ENCODE results near the gene CD180. TPM values are rescaled to one million over a fixed set of nuclear protein-coding genes. Genes with fewer than 3 reads are reported as not detected.

Gene CD180
- 1.1 TPM for polyA plus RNA-seq
- long read RNA-seq, donor 1, full-length matches to known transcripts, result 2 of 2 reads
- long read RNA-seq, donor 1, partial matches to known transcripts, result 0 of 2 reads
- long read RNA-seq, donor 1, other reads (novel, unspliced or antisense), result 0 of 2 reads
- long read RNA-seq, donor 2, partial matches to known transcripts, result 0 of 1 reads
- long read RNA-seq, donor 2, other reads (novel, unspliced or antisense), result 0 of 1 reads
- long read RNA-seq, donor 3, result 0 reads
- long read RNA-seq, donor 4, result 0 reads
- long read RNA-seq, donor 5, full-length matches to known transcripts, result 2 of 2 reads
- long read RNA-seq, donor 5, partial matches to known transcripts, result 0 of 2 reads
- long read RNA-seq, donor 5, other reads (novel, unspliced or antisense), result 0 of 2 reads
- long read RNA-seq, donor 6, full-length matches to known transcripts, result 2 of 2 reads
- long read RNA-seq, donor 6, partial matches to known transcripts, result 0 of 2 reads
- long read RNA-seq, donor 6, other reads (novel, unspliced or antisense), result 0 of 2 reads
- long read RNA-seq, donor 7, result 0 reads
- long read RNA-seq, donor 8, result 0 reads
- long read RNA-seq, donor 9, full-length matches to known transcripts, result 2 of 2 reads
- long read RNA-seq, donor 9, partial matches to known transcripts, result 0 of 2 reads
- long read RNA-seq, donor 9, other reads (novel, unspliced or antisense), result 0 of 2 reads
- long read RNA-seq, donor 10, full-length matches to known transcripts, result 1 of 1 reads
- long read RNA-seq, donor 10, partial matches to known transcripts, result 0 of 1 reads
- long read RNA-seq, donor 10, other reads (novel, unspliced or antisense), result 0 of 1 reads
- long read RNA-seq, donor 11, full-length matches to known transcripts, result 1 of 1 reads
- long read RNA-seq, donor 11, partial matches to known transcripts, result 0 of 1 reads
- long read RNA-seq, donor 11, other reads (novel, unspliced or antisense), result 0 of 1 reads

GRCh38 chr5:67196537-67197059 is at the start of gene CD180:
TSS of gene CD180 (minus strand) at chr5:67196799. CDS start at chr5:67196641, 158 bp downstream.
- Histone ChIP-seq H3K36me3 (ENCODE audit: control insufficient read depth, insufficient read depth, low read length) (no peaks in the 10 kb centered on the region), H3K9me3 (ENCODE audit: control insufficient read depth, low read depth, low read length) (peaks cover 6% of the 10 kb centered on the region), H3K4me3 (ENCODE audit: low read length) (no peak within 1 kb of the TSS), H3K4me1 (ENCODE audit: control insufficient read depth, insufficient read depth, low read length) (no peaks in the 10 kb centered on the region), H3K27me3 (ENCODE audit: control insufficient read depth, insufficient read depth, low read length) (no peaks in the 10 kb centered on the region), H3K27ac (ENCODE audit: low read length) (no peak within 1 kb of the TSS)
- DNase-seq, result no peak
- no CpG with 5 or more reads among the region's 5 CpGs for WGBS (ENCODE audit: insufficient coverage, low lambda C conversion rate)

- DNase-seq, result peak; percentile 49 to 67
Observed at GRCh38 chr5:67246108-67246507, 49.5 kb upstream of the CD180 start.

GRCh38 chr5:67245259-67245846 is 48.8 kb upstream of the CD180 start:
- Histone ChIP-seq H3K4me3 (ENCODE audit: low read length) (no peak overlapping the region), H3K4me1 (ENCODE audit: control insufficient read depth, insufficient read depth, low read length) (no peaks in the 10 kb centered on the region), H3K36me3 (ENCODE audit: control insufficient read depth, insufficient read depth, low read length) (no peaks in the 10 kb centered on the region), H3K27ac (ENCODE audit: low read length) (no peak overlapping the region), H3K27me3 (ENCODE audit: control insufficient read depth, insufficient read depth, low read length) (no peaks in the 10 kb centered on the region), H3K9me3 (ENCODE audit: control insufficient read depth, low read depth, low read length) (no peaks in the 10 kb centered on the region)
- WGBS (ENCODE audit: insufficient coverage, low lambda C conversion rate), result no CpG with 5 or more reads among the region's 3 CpGs
- no peak for DNase-seq

More at GRCh38 chr5:67246108-67246507, 49.5 kb upstream of the CD180 start:
- Histone ChIP-seq H3K4me1 (ENCODE audit: control insufficient read depth, insufficient read depth, low read length) (no peaks in the 10 kb centered on the region), H3K36me3 (ENCODE audit: control insufficient read depth, insufficient read depth, low read length) (no peaks in the 10 kb centered on the region), H3K27ac (ENCODE audit: low read length) (no peak overlapping the region), H3K27me3 (ENCODE audit: control insufficient read depth, insufficient read depth, low read length) (no peaks in the 10 kb centered on the region), H3K4me3 (ENCODE audit: low read length) (no peak overlapping the region), H3K9me3 (ENCODE audit: control insufficient read depth, low read depth, low read length) (no peaks in the 10 kb centered on the region)
- WGBS (ENCODE audit: insufficient coverage, low lambda C conversion rate), result 0% methylated on average over 1 of the region's 2 CpGs

GRCh38 chr5:67244345-67244793 is 47.8 kb upstream of the CD180 start:
- Histone ChIP-seq H3K4me3 (ENCODE audit: low read length) (no peak overlapping the region), H3K36me3 (ENCODE audit: control insufficient read depth, insufficient read depth, low read length) (no peaks in the 10 kb centered on the region), H3K27me3 (ENCODE audit: control insufficient read depth, insufficient read depth, low read length) (no peaks in the 10 kb centered on the region), H3K27ac (ENCODE audit: low read length) (no peak overlapping the region), H3K4me1 (ENCODE audit: control insufficient read depth, insufficient read depth, low read length) (no peaks in the 10 kb centered on the region), H3K9me3 (ENCODE audit: control insufficient read depth, low read depth, low read length) (no peaks in the 10 kb centered on the region)
- WGBS (ENCODE audit: insufficient coverage, low lambda C conversion rate), result 73% methylated on average over 1 of the region's 3 CpGs
- peak; percentile 53 to 77 for DNase-seq

GRCh38 chr5:67243944-67244343 is 47.3 kb upstream of the CD180 start:
- H3K27me3 ChIP-seq (ENCODE audit: control insufficient read depth, insufficient read depth, low read length), result no peaks in the 10 kb centered on the region
- no CpG with 5 or more reads among the region's 4 CpGs for WGBS (ENCODE audit: insufficient coverage, low lambda C conversion rate)
- H3K27ac ChIP-seq (ENCODE audit: low read length), result no peak overlapping the region
- H3K9me3 ChIP-seq (ENCODE audit: control insufficient read depth, low read depth, low read length), result no peaks in the 10 kb centered on the region
- H3K4me3 ChIP-seq (ENCODE audit: low read length), result no peak overlapping the region
- no peaks in the 10 kb centered on the region for H3K4me1 ChIP-seq (ENCODE audit: control insufficient read depth, insufficient read depth, low read length)
- no peak for DNase-seq
- H3K36me3 ChIP-seq (ENCODE audit: control insufficient read depth, insufficient read depth, low read length), result no peaks in the 10 kb centered on the region

- WGBS (ENCODE audit: insufficient coverage, low lambda C conversion rate), result no CpG with 5 or more reads among the region's 1 CpG
- no peaks in the 10 kb centered on the region for H3K9me3 ChIP-seq (ENCODE audit: control insufficient read depth, low read depth, low read length)
- no peaks in the 10 kb centered on the region for H3K36me3 ChIP-seq (ENCODE audit: control insufficient read depth, insufficient read depth, low read length)
- DNase-seq, result no peak
- H3K27ac ChIP-seq (ENCODE audit: low read length), result no peak overlapping the region
- H3K27me3 ChIP-seq (ENCODE audit: control insufficient read depth, insufficient read depth, low read length), result no peaks in the 10 kb centered on the region
- H3K4me1 ChIP-seq (ENCODE audit: control insufficient read depth, insufficient read depth, low read length), result no peaks in the 10 kb centered on the region
- H3K4me3 ChIP-seq (ENCODE audit: low read length), result no peak overlapping the region
Observed at GRCh38 chr5:67243349-67243748, 46.8 kb upstream of the CD180 start.

GRCh38 chr5:67241326-67241725 is 44.7 kb upstream of the CD180 start:
- Histone ChIP-seq H3K4me3 (ENCODE audit: low read length) (no peak overlapping the region), H3K36me3 (ENCODE audit: control insufficient read depth, insufficient read depth, low read length) (no peaks in the 10 kb centered on the region), H3K27ac (ENCODE audit: low read length) (no peak overlapping the region), H3K27me3 (ENCODE audit: control insufficient read depth, insufficient read depth, low read length) (no peaks in the 10 kb centered on the region), H3K9me3 (ENCODE audit: control insufficient read depth, low read depth, low read length) (no peaks in the 10 kb centered on the region), H3K4me1 (ENCODE audit: control insufficient read depth, insufficient read depth, low read length) (no peaks in the 10 kb centered on the region)
- DNase-seq, result no peak

- WGBS (ENCODE audit: insufficient coverage, low lambda C conversion rate), result 100% methylated on average over 1 of the region's 3 CpGs
- no peaks in the 10 kb centered on the region for H3K36me3 ChIP-seq (ENCODE audit: control insufficient read depth, insufficient read depth, low read length)
- no peak overlapping the region for H3K4me3 ChIP-seq (ENCODE audit: low read length)
- no peaks in the 10 kb centered on the region for H3K9me3 ChIP-seq (ENCODE audit: control insufficient read depth, low read depth, low read length)
- H3K4me1 ChIP-seq (ENCODE audit: control insufficient read depth, insufficient read depth, low read length), result no peaks in the 10 kb centered on the region
- H3K27ac ChIP-seq (ENCODE audit: low read length), result no peak overlapping the region
- H3K27me3 ChIP-seq (ENCODE audit: control insufficient read depth, insufficient read depth, low read length), result no peaks in the 10 kb centered on the region
- DNase-seq, result no peak
Observed at GRCh38 chr5:67240846-67241245, 44.2 kb upstream of the CD180 start.

- H3K9me3 ChIP-seq (ENCODE audit: control insufficient read depth, low read depth, low read length), result no peaks in the 10 kb centered on the region
- H3K4me3 ChIP-seq (ENCODE audit: low read length), result no peak overlapping the region
- no peaks in the 10 kb centered on the region for H3K36me3 ChIP-seq (ENCODE audit: control insufficient read depth, insufficient read depth, low read length)
- H3K27me3 ChIP-seq (ENCODE audit: control insufficient read depth, insufficient read depth, low read length), result no peaks in the 10 kb centered on the region
- H3K4me1 ChIP-seq (ENCODE audit: control insufficient read depth, insufficient read depth, low read length), result no peaks in the 10 kb centered on the region
- no peak overlapping the region for H3K27ac ChIP-seq (ENCODE audit: low read length)
- no peak for DNase-seq
Observed at GRCh38 chr5:67240065-67240464, 43.5 kb upstream of the CD180 start.

GRCh38 chr5:67238191-67238590 is 41.6 kb upstream of the CD180 start:
- WGBS (ENCODE audit: insufficient coverage, low lambda C conversion rate), result no CpG with 5 or more reads among the region's 8 CpGs
- H3K27ac ChIP-seq (ENCODE audit: low read length), result no peak overlapping the region
- H3K27me3 ChIP-seq (ENCODE audit: control insufficient read depth, insufficient read depth, low read length), result no peaks in the 10 kb centered on the region
- no peak for DNase-seq
- no peaks in the 10 kb centered on the region for H3K9me3 ChIP-seq (ENCODE audit: control insufficient read depth, low read depth, low read length)
- H3K36me3 ChIP-seq (ENCODE audit: control insufficient read depth, insufficient read depth, low read length), result no peaks in the 10 kb centered on the region
- H3K4me3 ChIP-seq (ENCODE audit: low read length), result no peak overlapping the region
- no peaks in the 10 kb centered on the region for H3K4me1 ChIP-seq (ENCODE audit: control insufficient read depth, insufficient read depth, low read length)
